Hair follicular keratinocyte (primary cell): Measurements from ENCODE around the gene CTDSPL. TPM values are rescaled to one million over a fixed set of nuclear protein-coding genes. Genes with fewer than 3 reads are reported as not detected.

Source experiments
- total RNA-seq: library from RNA; depleted of rRNA; stranded (reverse); fragments of >200 nt; gene quantifications from 2 replicates; pipeline ENCODE4 v1.2.3, GENCODE V29; 2015

The CTDSPL gene, protein sequence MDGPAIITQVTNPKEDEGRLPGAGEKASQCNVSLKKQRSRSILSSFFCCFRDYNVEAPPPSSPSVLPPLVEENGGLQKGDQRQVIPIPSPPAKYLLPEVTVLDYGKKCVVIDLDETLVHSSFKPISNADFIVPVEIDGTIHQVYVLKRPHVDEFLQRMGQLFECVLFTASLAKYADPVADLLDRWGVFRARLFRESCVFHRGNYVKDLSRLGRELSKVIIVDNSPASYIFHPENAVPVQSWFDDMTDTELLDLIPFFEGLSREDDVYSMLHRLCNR
- total RNA-seq: 37.0 and 39.4 TPM in 2 replicates

DNA sequence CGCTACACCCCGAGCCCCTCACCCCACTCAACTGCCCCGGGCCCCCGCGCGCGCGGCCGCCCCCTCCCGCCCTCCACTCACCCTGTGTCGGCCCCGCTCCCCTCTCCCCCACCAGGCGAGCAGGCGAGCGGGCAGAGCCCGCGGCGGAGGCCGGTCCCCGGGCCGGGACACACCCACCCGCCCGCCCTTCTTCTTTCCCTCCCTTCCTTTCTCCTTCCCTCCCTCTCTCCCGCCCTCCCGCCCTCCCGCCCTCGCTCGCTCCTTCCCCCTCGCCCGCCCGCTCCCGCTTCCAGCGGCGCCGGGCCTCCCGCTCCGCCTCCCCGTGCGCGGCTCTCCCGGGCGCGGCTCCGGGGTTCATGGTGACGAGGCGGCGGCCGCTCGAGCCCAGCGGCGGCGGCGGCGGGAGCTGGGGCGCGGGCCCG is at the start of gene CTDSPL:
CTDSPL (plus strand) TSS at position 261 of the 422 bp plus-strand sequence. CDS start 320 bp downstream, outside the sequence.

DNA sequence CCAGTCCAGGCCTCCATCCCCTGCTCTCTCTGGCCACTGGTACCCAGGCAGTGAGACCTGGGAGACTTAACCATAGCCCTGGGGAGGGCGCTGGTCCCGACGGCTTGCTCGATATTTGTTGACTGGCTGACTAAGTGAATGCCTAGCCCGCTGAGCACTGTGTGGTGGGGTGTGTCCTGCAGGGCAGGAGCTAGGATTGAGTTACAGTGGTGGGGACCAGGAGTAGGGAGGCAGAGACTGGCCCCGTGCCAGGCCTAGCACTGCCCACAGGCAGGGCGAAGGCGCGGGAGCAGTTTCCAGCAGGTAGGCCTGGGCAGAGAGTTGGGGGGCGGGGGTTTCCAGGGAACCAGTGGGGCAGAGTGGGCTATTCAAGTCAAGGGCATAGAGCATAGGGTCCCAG is 128.8 kb downstream of the CTDSPL start, which contains the start of gene VILL:
VILL (plus strand) TSS at position 260 of the 400 bp plus-strand sequence. CDS start 2,887 bp downstream, outside the sequence.

DNA sequence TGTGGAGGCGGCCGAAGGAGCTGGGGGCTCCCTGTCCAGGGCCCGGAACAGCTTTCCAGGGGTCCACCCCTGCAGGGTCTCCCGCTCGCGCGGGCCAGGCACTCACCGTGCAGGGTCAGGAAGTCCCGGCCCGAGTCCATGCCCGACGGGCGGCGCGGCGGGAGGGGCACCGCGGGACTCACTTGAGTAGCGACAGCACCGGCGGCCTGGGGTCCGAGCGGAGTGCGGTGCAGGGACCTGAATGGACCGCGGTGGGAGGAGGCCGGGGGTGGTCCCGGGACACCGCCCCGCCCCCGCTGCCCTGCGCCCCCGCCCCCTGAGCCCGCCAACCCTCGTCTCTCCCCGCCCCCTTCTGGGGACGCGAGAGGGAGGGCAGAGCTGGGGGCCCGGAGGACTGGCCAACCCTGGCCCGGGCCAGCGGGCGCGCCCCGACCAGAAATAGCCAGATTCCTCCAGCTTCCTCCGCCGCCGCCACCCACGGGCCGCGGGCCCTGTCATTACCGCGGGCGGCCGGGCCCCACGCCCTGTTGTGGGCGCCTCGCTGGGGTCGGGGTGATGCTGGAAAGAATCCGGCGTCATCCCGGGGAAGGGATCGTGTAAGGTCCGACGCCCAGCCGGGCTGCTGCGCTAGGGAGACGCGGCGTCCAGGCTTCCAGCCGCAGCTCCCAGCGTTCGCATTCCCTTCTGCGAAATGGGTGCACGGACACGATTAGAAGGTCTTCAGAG is 167.9 kb downstream of the CTDSPL start, which contains the start of gene PLCD1:
PLCD1 (minus strand) TSS at position 243 of the 726 bp plus-strand sequence; CDS start at position 140, 103 bp downstream.

Other genes starting within 250 kb of the CTDSPL start
- gene VILL, start 128.9 kb downstream of the CTDSPL start, total RNA-seq: 3.5 and 5.2 TPM in 2 replicates
- 19.9 and 52.9 TPM in 2 replicates for gene PLCD1, start 167.8 kb downstream of the CTDSPL start, total RNA-seq
- gene DLEC1, start 177.3 kb downstream of the CTDSPL start, total RNA-seq: not detected in 2 replicates